Astrocyte (in vitro differentiated cells and primary cell): ENCODE results near the gene SARNP. TPM values are rescaled to one million over a fixed set of nuclear protein-coding genes. Genes with fewer than 3 reads are reported as not detected.

ENCODE experiments used
- DNase-seq: peaks from one replicate; pipeline ENCODE4 v3.0.0-alpha.2; 2010; ENCODE audit warnings: low read depth
- FAIRE-seq: peaks from 2 replicates; lab custom pipeline; 2011; peaks lifted over from hg19 to GRCh38; lab: Jason Lieb, UNC
- H2AFZ ChIP-seq: 2 replicates; pipeline ENCODE4 v1.6.0; 2012; ENCODE audit warnings: low read depth, low read length, inconsistent platforms
- H3K27ac ChIP-seq: 2 replicates; pipeline ENCODE4 v1.5.1; 2011; ENCODE audit warnings: low read depth, low read length, inconsistent platforms
- H3K27me3 ChIP-seq: 2 replicates; pipeline ENCODE4 v1.6.0; 2011; ENCODE audit warnings: low read length, inconsistent platforms; ENCODE audit not compliant: insufficient read depth
- H3K36me3 ChIP-seq: 2 replicates; pipeline ENCODE4 v1.5.1; 2011; ENCODE audit warnings: low read length, inconsistent platforms; ENCODE audit not compliant: insufficient read depth
- H3K4me1 ChIP-seq: 2 replicates; pipeline ENCODE4 v1.5.1; 2011; ENCODE audit warnings: low read length, inconsistent platforms; ENCODE audit not compliant: insufficient read depth
- H3K4me2 ChIP-seq: 2 replicates; pipeline ENCODE4 v1.6.0; 2012; ENCODE audit warnings: low read length, inconsistent platforms
- H3K4me3 ChIP-seq: 2 replicates; pipeline ENCODE4 v1.5.1; 2011; ENCODE audit warnings: low read depth, mild to moderate bottlenecking, low read length, inconsistent platforms; ENCODE audit not compliant: insufficient read depth
- H3K79me2 ChIP-seq: 2 replicates; pipeline ENCODE4 v1.6.0; 2012; ENCODE audit warnings: mild to moderate bottlenecking, low read length, inconsistent platforms; ENCODE audit not compliant: insufficient read depth
- H3K9ac ChIP-seq: 2 replicates; pipeline ENCODE4 v1.6.0; 2012; ENCODE audit warnings: mild to moderate bottlenecking, low read length, inconsistent platforms
- H3K9me3 ChIP-seq: 2 replicates; pipeline ENCODE4 v1.5.1; 2012; ENCODE audit warnings: low read depth, mild to moderate bottlenecking, low read length, inconsistent platforms; ENCODE audit not compliant: insufficient read depth
- H4K20me1 ChIP-seq: 2 replicates; pipeline ENCODE4 v1.6.0; 2012; ENCODE audit warnings: low read length, inconsistent platforms; ENCODE audit not compliant: insufficient read depth
- H3K27ac Mint-ChIP-seq: one replicate; pipeline ENCODE4 v1.8.0; 2021; ENCODE audit warnings: mild to moderate bottlenecking, mixed read lengths; ENCODE audit not compliant: unreplicated experiment
- H3K27me3 Mint-ChIP-seq: one replicate; pipeline ENCODE4 v1.8.0; 2021; ENCODE audit warnings: low read depth, mixed read lengths; ENCODE audit not compliant: unreplicated experiment
- H3K36me3 Mint-ChIP-seq: one replicate; pipeline ENCODE4 v1.8.0; 2021; ENCODE audit warnings: low read depth, mixed read lengths; ENCODE audit not compliant: unreplicated experiment
- H3K4me1 Mint-ChIP-seq: one replicate; pipeline ENCODE4 v1.8.0; 2021; ENCODE audit warnings: low read depth, mixed read lengths; ENCODE audit not compliant: unreplicated experiment
- H3K4me3 Mint-ChIP-seq: one replicate; pipeline ENCODE4 v1.8.0; 2021; ENCODE audit warnings: mild to moderate bottlenecking, moderate library complexity, mixed read lengths; ENCODE audit not compliant: unreplicated experiment
- H3K9me3 Mint-ChIP-seq: one replicate; pipeline ENCODE4 v1.8.0; 2021; ENCODE audit warnings: mild to moderate bottlenecking, mixed read lengths; ENCODE audit not compliant: unreplicated experiment
- EZH2 ChIP-seq: IDR thresholded peaks from 2 replicates; pipeline ENCODE4 v1.6.1; 2012; ENCODE audit warnings: mild to moderate bottlenecking, low read length, inconsistent platforms; ENCODE audit not compliant: insufficient read depth
- total RNA-seq: library from RNA; stranded (reverse); gene quantifications from 2 replicates; pipeline ENCODE4 v1.2.1, GENCODE V29; 2021
- TF ChIP-seq, protein P1 (sequence below): IDR thresholded peaks from 2 replicates; pipeline ENCODE4 v1.5.1; 2011; ENCODE audit warnings: low read depth, mild to moderate bottlenecking, inconsistent platforms, low read length, moderate library complexity; ENCODE audit not compliant: insufficient read depth

SARNP gene
- total RNA-seq, 1 donor from 2014 or later, result 105 TPM

DNA sequence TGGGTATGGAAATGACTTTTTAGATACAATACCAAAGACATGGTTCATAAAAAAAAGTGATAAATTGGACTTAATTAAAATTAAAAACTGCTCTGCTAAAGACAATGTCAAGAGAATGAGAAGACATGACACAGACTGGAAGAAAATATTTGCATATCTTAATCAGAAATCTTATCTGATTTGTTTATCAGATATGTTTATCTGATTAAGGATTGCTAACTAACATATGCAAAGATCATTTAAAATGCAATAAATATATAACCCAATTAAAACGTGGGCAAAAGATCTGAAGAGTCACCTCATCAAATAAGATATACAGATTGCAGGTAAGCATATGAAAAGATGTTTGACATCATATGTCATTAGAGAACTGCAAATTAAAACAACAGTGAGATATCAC is 35.2 kb upstream of the SARNP start:
- Histone ChIP-seq H3K9me3 (no peaks in the 10 kb centered on the region), H3K4me1 (peaks cover 6% of the 10 kb centered on the region), H3K9ac (no peak overlapping the region), H3K27ac (no peak overlapping the region), H3K27me3 (no peaks in the 10 kb centered on the region), H3K4me3 (no peak overlapping the region), H2AFZ (no peak overlapping the region), H4K20me1 (no peaks in the 10 kb centered on the region), H3K4me2 (no peak overlapping the region), H3K79me2 (no peaks in the 10 kb centered on the region), H3K36me3 (no peaks in the 10 kb centered on the region)
- DNase-seq (no peak), FAIRE-seq (no peak)
- no peak overlapping the region for H3K4me3 Mint-ChIP-seq
- no peaks in the 10 kb centered on the region for H3K9me3 Mint-ChIP-seq
- no peak overlapping the region for H3K27ac Mint-ChIP-seq
- H3K36me3 Mint-ChIP-seq, result no peaks in the 10 kb centered on the region
- peaks cover 15% of the 10 kb centered on the region for H3K4me1 Mint-ChIP-seq
- TF ChIP-seq, protein P1, sequence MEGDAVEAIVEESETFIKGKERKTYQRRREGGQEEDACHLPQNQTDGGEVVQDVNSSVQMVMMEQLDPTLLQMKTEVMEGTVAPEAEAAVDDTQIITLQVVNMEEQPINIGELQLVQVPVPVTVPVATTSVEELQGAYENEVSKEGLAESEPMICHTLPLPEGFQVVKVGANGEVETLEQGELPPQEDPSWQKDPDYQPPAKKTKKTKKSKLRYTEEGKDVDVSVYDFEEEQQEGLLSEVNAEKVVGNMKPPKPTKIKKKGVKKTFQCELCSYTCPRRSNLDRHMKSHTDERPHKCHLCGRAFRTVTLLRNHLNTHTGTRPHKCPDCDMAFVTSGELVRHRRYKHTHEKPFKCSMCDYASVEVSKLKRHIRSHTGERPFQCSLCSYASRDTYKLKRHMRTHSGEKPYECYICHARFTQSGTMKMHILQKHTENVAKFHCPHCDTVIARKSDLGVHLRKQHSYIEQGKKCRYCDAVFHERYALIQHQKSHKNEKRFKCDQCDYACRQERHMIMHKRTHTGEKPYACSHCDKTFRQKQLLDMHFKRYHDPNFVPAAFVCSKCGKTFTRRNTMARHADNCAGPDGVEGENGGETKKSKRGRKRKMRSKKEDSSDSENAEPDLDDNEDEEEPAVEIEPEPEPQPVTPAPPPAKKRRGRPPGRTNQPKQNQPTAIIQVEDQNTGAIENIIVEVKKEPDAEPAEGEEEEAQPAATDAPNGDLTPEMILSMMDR, result no peak
- TF ChIP-seq EZH2, result no peak
- H3K27me3 Mint-ChIP-seq, result no peaks in the 10 kb centered on the region

GRCh38 chr12:55850893-55851292 is 33.4 kb upstream of the SARNP start:
- H3K9me3 ChIP-seq, result no peaks in the 10 kb centered on the region
- no peak overlapping the region for H3K4me3 Mint-ChIP-seq
- H3K9me3 Mint-ChIP-seq, result no peaks in the 10 kb centered on the region
- no peaks in the 10 kb centered on the region for H3K27me3 Mint-ChIP-seq
- no peaks in the 10 kb centered on the region for H4K20me1 ChIP-seq
- no peak overlapping the region for H3K9ac ChIP-seq
- no peak overlapping the region for H3K27ac ChIP-seq
- H3K4me2 ChIP-seq, result no peak overlapping the region
- no peaks in the 10 kb centered on the region for H3K36me3 Mint-ChIP-seq
- H3K27me3 ChIP-seq, result no peaks in the 10 kb centered on the region
- H3K27ac Mint-ChIP-seq, result no peak overlapping the region
- DNase-seq, result peak; percentile 34
- no peaks in the 10 kb centered on the region for H3K79me2 ChIP-seq
- H3K4me1 Mint-ChIP-seq, result peaks cover 25% of the 10 kb centered on the region
- TF ChIP-seq, protein P1, result no peak
- TF ChIP-seq EZH2, result no peak
- H3K4me1 ChIP-seq, result peaks cover 16% of the 10 kb centered on the region
- no peak overlapping the region for H2AFZ ChIP-seq
- no peaks in the 10 kb centered on the region for H3K36me3 ChIP-seq
- FAIRE-seq, result no peak
- no peak overlapping the region for H3K4me3 ChIP-seq

DNA sequence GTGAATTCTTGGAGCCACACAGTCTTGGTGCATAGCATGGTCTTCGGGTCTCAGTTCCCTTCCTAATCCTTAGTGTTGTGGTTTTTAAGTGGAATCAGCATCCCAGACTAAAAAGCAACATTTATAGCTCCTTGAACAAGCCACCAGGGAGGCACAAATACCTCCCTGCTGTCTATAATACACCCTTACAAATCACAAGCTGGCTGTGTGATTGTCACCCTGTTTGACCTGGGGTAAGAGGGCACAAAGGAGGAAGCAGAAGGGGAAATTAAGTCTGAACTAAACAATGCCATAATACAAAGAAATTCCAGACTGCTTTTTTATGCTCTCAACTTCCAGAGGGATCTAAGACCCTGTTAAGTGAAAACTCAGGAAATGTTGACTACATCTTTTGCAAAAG is 32.9 kb upstream of the SARNP start:
- no peak overlapping the region for H3K4me3 ChIP-seq
- FAIRE-seq, result no peak
- H4K20me1 ChIP-seq, result no peaks in the 10 kb centered on the region
- no peaks in the 10 kb centered on the region for H3K27me3 ChIP-seq
- H3K9me3 Mint-ChIP-seq, result no peaks in the 10 kb centered on the region
- TF ChIP-seq, protein P1, result no peak
- TF ChIP-seq EZH2, result no peak
- no peak overlapping the region for H2AFZ ChIP-seq
- H3K9ac ChIP-seq, result no peak overlapping the region
- H3K4me2 ChIP-seq, result no peak overlapping the region
- peaks cover 16% of the 10 kb centered on the region for H3K4me1 ChIP-seq
- no peaks in the 10 kb centered on the region for H3K9me3 ChIP-seq
- H3K36me3 ChIP-seq, result no peaks in the 10 kb centered on the region
- H3K4me1 Mint-ChIP-seq, result peaks cover 30% of the 10 kb centered on the region
- H3K4me3 Mint-ChIP-seq, result no peak overlapping the region
- H3K27me3 Mint-ChIP-seq, result no peaks in the 10 kb centered on the region
- DNase-seq, result no peak
- no peak overlapping the region for H3K27ac ChIP-seq
- no peaks in the 10 kb centered on the region for H3K79me2 ChIP-seq
- peak overlapping the region; percentile 6 for H3K27ac Mint-ChIP-seq
- H3K36me3 Mint-ChIP-seq, result no peaks in the 10 kb centered on the region
